WTC11 (cell line): ENCODE measurements around the gene ZNF300. TPM values are rescaled to one million over a fixed set of nuclear protein-coding genes. Genes with fewer than 3 reads are reported as not detected.

Source experiments
- ATAC-seq: fragments of 200-7000 bp; cut with Tn5 transposase; 2 replicates; pipeline ENCODE4 v1.10.0; 2021; ENCODE audit warnings: mild to moderate bottlenecking, moderate library complexity
- CTCF ChIA-PET: fragments of 300-600 bp; sonication (Branson Sonifier 250); formaldehyde crosslinking; loops from one replicate; lab custom pipeline; 2021; ENCODE audit warnings: antibody characterized with exemption; lab: Charles Lee
- POLR2A ChIA-PET: fragments of 350-600 bp; sonication (Branson Sonifier 250); formaldehyde crosslinking; loops from one replicate; lab custom pipeline; 2021; ENCODE audit warnings: antibody characterized with exemption; lab: Charles Lee
- DNase-seq: peaks from one replicate; pipeline ENCODE4 v3.0.0; 2021; ENCODE audit warnings: low spot score
- H3K27ac Mint-ChIP-seq: 2 replicates; pipeline ENCODE4 v1.8.0; 2021; ENCODE audit warnings: mixed read lengths
- H3K27me3 Mint-ChIP-seq: 2 replicates; pipeline ENCODE4 v1.8.0; 2021; ENCODE audit warnings: low read depth, mild to moderate bottlenecking, moderate library complexity, mixed read lengths
- H3K36me3 Mint-ChIP-seq: 2 replicates; pipeline ENCODE4 v1.8.0; 2021; ENCODE audit warnings: mixed read lengths
- H3K4me1 Mint-ChIP-seq: 2 replicates; pipeline ENCODE4 v1.8.0; 2022; ENCODE audit warnings: mixed read lengths
- H3K4me3 Mint-ChIP-seq: 2 replicates; pipeline ENCODE4 v1.8.0; 2021; ENCODE audit warnings: mild to moderate bottlenecking, moderate library complexity, mixed read lengths
- H3K9me3 Mint-ChIP-seq: 2 replicates; pipeline ENCODE4 v1.8.0; 2021; ENCODE audit warnings: mixed read lengths
- ATF1 ChIP-seq: sonication (generic); formaldehyde crosslinking; IDR thresholded peaks from 2 replicates; pipeline ENCODE4 v1.8.1; 2023; ENCODE audit warnings: mild to moderate bottlenecking, moderate library complexity, missing genetic modification reagents
- ATF2 ChIP-seq: sonication (generic); formaldehyde crosslinking; IDR thresholded peaks from 2 replicates; pipeline ENCODE4 v1.8.1; 2022; ENCODE audit warnings: low read depth, missing genetic modification reagents, borderline replicate concordance
- CDX4 ChIP-seq: fragments of 250-450 bp; sonication (Bioruptor Pico); IDR thresholded peaks from 2 replicates; pipeline ENCODE4 v1.9.0; 2021; ENCODE audit warnings: moderate library complexity, mild to moderate bottlenecking, inconsistent platforms, borderline replicate concordance
- CREM ChIP-seq: sonication (generic); formaldehyde crosslinking; IDR thresholded peaks from 2 replicates; pipeline ENCODE4 v1.8.1; 2022; ENCODE audit warnings: mild to moderate bottlenecking, missing genetic modification reagents, moderate library complexity
- CTCF ChIP-seq: fragments of 200-600 bp; IDR thresholded peaks from 2 replicates; pipeline ENCODE4 v1.8.0; 2022; ENCODE audit warnings: antibody characterized with exemption
- ESRRA ChIP-seq: sonication (generic); formaldehyde crosslinking; IDR thresholded peaks from 2 replicates; pipeline ENCODE4 v1.8.1; 2022; ENCODE audit warnings: mild to moderate bottlenecking, missing genetic modification reagents, borderline replicate concordance
- FOXP1 ChIP-seq: sonication (generic); formaldehyde crosslinking; IDR thresholded peaks from 2 replicates; pipeline ENCODE4 v1.8.0; 2022; ENCODE audit warnings: missing genetic modification reagents, mild to moderate bottlenecking, moderate library complexity, borderline replicate concordance
- KAT7 ChIP-seq: sonication (generic); formaldehyde crosslinking; IDR thresholded peaks from 2 replicates; pipeline ENCODE4 v1.8.1; 2023; ENCODE audit warnings: missing genetic modification reagents, mild to moderate bottlenecking, borderline replicate concordance
- MXD4 ChIP-seq: fragments of 250-450 bp; sonication (Bioruptor Pico); IDR thresholded peaks from 2 replicates; pipeline ENCODE4 v1.8.0; 2021; ENCODE audit warnings: mild to moderate bottlenecking, moderate library complexity, borderline replicate concordance
- NFYB ChIP-seq: sonication (generic); formaldehyde crosslinking; conservative IDR thresholded peaks from 2 replicates; pipeline ENCODE4 v1.8.0; 2022; ENCODE audit warnings: low read depth, missing genetic modification reagents
- PRRX2 ChIP-seq: fragments of 250-450 bp; sonication (Bioruptor Pico); IDR thresholded peaks from 2 replicates; pipeline ENCODE4 v1.8.0; 2021; ENCODE audit warnings: mild to moderate bottlenecking
- ZBTB21 ChIP-seq: sonication (generic); formaldehyde crosslinking; IDR thresholded peaks from 2 replicates; pipeline ENCODE4 v1.8.1; 2023; ENCODE audit warnings: mild to moderate bottlenecking, missing genetic modification reagents, borderline replicate concordance
- ZNF263 ChIP-seq: sonication (generic); formaldehyde crosslinking; IDR thresholded peaks from 2 replicates; pipeline ENCODE4 v1.8.1; 2022; ENCODE audit warnings: low read depth, mild to moderate bottlenecking, moderate library complexity, missing genetic modification reagents
- ZNF423 ChIP-seq: fragments of 250-450 bp; sonication (Bioruptor Pico); IDR thresholded peaks from 2 replicates; pipeline ENCODE4 v2.1.2; 2022; ENCODE audit warnings: mild to moderate bottlenecking, moderate library complexity
- ZNF532 ChIP-seq: fragments of 250-450 bp; sonication (Bioruptor Pico); IDR thresholded peaks from 2 replicates; pipeline ENCODE4 v1.9.0; 2021; ENCODE audit warnings: mild to moderate bottlenecking, borderline replicate concordance
- ZNF671 ChIP-seq: fragments of 250-450 bp; sonication (Bioruptor Pico); IDR thresholded peaks from 2 replicates; pipeline ENCODE4 v1.8.0; 2021; ENCODE audit warnings: mild to moderate bottlenecking
- total RNA-seq: library from RNA; stranded (reverse); gene quantifications from 3 replicates; pipeline ENCODE4 v1.2.3, GENCODE V29; 2021
- TF ChIP-seq, protein P1 (sequence below): sonication (generic); formaldehyde crosslinking; IDR thresholded peaks from 2 replicates; pipeline ENCODE4 v1.8.0; 2022; ENCODE audit warnings: mild to moderate bottlenecking, missing genetic modification reagents
- TF ChIP-seq, protein P2 (sequence below): sonication (generic); formaldehyde crosslinking; IDR thresholded peaks from 2 replicates; pipeline ENCODE4 v1.8.1; 2022; ENCODE audit warnings: low read depth, mild to moderate bottlenecking, moderate library complexity, missing genetic modification reagents, borderline replicate concordance

Gene ZNF300
- total RNA-seq, 1 experiment from 2014 or later = 17.9 TPM

GRCh38 chr5:150853561-150853960 is 51.2 kb downstream of the ZNF300 start (continued):
- no peak for TF ChIP-seq ZNF423

DNA sequence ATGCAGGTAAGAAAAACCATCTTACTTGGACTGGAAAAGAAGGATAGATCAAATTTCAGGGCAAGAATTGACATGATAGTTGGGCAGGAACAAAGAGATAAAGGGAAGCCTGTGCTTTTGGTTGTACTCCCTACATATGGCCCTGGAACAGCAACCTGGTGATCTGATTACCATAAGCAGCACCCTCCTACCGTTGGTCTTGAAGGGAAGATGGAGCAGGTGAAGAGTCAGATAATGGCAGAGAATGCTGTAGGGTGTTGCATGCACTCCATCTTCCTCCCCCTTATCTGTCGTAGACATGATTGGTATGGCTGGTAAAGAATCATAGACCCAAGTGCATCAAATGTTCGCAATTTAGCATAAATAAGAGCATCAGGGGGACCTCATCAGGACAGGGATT is 53.7 kb downstream of the ZNF300 start:
- H3K4me3 Mint-ChIP-seq = no peak overlapping the region
- H3K9me3 Mint-ChIP-seq = peaks cover 9% of the 10 kb centered on the region
- DNase-seq (no peak), ATAC-seq (no peak)
- CTCF ChIA-PET = interaction anchor here (1.4 to 1.5 kb wide), 2 partner anchors 49 to 197 kb away, joined by 4 read pairs; no protein-coding TSS in a partner anchor
- POLR2A ChIA-PET = no interaction called here
- H3K27me3 Mint-ChIP-seq = peaks cover 10% of the 10 kb centered on the region
- TF ChIP-seq CTCF (no peak), ESRRA (CRISPR knock-in tag) (no peak)
- TF ChIP-seq, protein P1, sequence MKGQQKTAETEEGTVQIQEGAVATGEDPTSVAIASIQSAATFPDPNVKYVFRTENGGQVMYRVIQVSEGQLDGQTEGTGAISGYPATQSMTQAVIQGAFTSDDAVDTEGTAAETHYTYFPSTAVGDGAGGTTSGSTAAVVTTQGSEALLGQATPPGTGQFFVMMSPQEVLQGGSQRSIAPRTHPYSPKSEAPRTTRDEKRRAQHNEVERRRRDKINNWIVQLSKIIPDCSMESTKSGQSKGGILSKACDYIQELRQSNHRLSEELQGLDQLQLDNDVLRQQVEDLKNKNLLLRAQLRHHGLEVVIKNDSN (CRISPR knock-in tag) = no peak
- H3K4me1 Mint-ChIP-seq = peaks cover 8% of the 10 kb centered on the region; the same call in 1 of the 2 replicates
- peaks cover 3% of the 10 kb centered on the region; the same call in 1 of the 2 replicates for H3K36me3 Mint-ChIP-seq
- no peak overlapping the region for H3K27ac Mint-ChIP-seq

DNA sequence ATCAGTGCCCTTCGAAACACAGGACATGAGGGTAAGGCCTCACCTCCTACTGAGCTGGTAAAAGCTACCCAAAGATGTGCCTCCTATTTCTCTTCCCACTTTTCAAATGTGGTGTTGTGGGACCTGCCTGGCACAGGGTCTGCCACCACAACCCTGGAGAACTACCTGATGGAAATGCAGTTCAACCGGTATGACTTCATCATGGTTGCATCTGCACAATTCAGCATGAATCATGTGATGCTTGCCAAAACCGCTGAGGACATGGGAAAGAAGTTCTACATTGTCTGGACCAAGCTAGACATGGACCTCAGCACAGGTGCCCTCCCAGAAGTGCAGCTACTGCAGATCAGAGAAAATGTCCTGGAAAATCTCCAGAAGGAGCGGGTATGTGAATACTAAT is 56.5 kb downstream of the ZNF300 start:
- Mint-ChIP-seq H3K9me3 (peaks cover 15% of the 10 kb centered on the region), H3K36me3 (peaks cover 9% of the 10 kb centered on the region), H3K4me3 (no peak overlapping the region), H3K27ac (no peak overlapping the region), H3K27me3 (peaks cover 18% of the 10 kb centered on the region), H3K4me1 (peaks cover 8% of the 10 kb centered on the region; the same call in 1 of the 2 replicates)
- TF ChIP-seq ATF2 (CRISPR knock-in tag) (no peak), KAT7 (CRISPR knock-in tag) (no peak), ZNF532 (CRISPR knock-in tag) (no peak), ZNF671 (no peak), PRRX2 (CRISPR knock-in tag) (no peak), ZBTB21 (CRISPR knock-in tag) (no peak), ZNF263 (no peak), FOXP1 (CRISPR knock-in tag) (no peak), CREM (CRISPR knock-in tag) (no peak), CDX4 (no peak), ATF1 (no peak), MXD4 (CRISPR knock-in tag) (no peak), NFYB (CRISPR knock-in tag) (no peak)
- TF ChIP-seq, protein P2, sequence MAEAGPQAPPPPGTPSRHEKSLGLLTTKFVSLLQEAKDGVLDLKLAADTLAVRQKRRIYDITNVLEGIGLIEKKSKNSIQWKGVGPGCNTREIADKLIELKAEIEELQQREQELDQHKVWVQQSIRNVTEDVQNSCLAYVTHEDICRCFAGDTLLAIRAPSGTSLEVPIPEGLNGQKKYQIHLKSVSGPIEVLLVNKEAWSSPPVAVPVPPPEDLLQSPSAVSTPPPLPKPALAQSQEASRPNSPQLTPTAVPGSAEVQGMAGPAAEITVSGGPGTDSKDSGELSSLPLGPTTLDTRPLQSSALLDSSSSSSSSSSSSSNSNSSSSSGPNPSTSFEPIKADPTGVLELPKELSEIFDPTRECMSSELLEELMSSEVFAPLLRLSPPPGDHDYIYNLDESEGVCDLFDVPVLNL (CRISPR knock-in tag) = no peak
- no peak for DNase-seq
- ChIA-PET POLR2A (no interaction called here), CTCF (interaction anchor here (0.6 to 3.5 kb wide), 6 partner anchors 47 to 287 kb away, joined by 3 to 31 read pairs (median 22); partner anchors contain the start of genes RBM22 and SMIM3)
- ATAC-seq = no peak
